ENCODE data around the gene GTPBP10.

GRCh38 chr7:90402785-90403173 lies 56.3 kb downstream of the GTPBP10 start:
- TF ChIP-seq EZH2 (IDR thresholded peaks at IDR 0.05; ENCODE audit: borderline replicate concordance) (no peak), CTCF (IDR thresholded peaks at IDR 0.05; ENCODE audit: poor library complexity) (no peak), EZH2phosphoT487 (IDR thresholded peaks at IDR 0.05; ENCODE audit: low read depth, severe bottlenecking, unreplicated experiment) (no peak)

Data from hepatocyte (in vitro differentiated cells).